Measurements from ENCODE around the gene SUCLA2.
"Not testable (repeated sequence)": the region's sequence is repeated elsewhere in the genome, so short reads cannot be mapped to it uniquely, and the experiment has no call there.

Gene SUCLA2

GRCh38 chr13:47999973-48000372 lies 1.1 kb downstream of the SUCLA2 start:
- intact Hi-C loops (cut with DNase I): no loop called here
- DNase-seq: no peak

- intact Hi-C loops (cut with DNase I): no loop called here
- no peak for DNase-seq
Observed at GRCh38 chr13:47997384-47997783, 3.7 kb downstream of the SUCLA2 start.

- intact Hi-C loops (cut with DNase I): no loop called here
- no peak for DNase-seq
Observed at GRCh38 chr13:47991859-47992258, 9.2 kb downstream of the SUCLA2 start.

- DNase-seq: no peak
- intact Hi-C loops (cut with DNase I): no loop called here
Observed at GRCh38 chr13:47990920-47991466, 10.1 kb downstream of the SUCLA2 start.

- intact Hi-C loops (cut with DNase I): no loop called here
- no peak for DNase-seq
Observed at GRCh38 chr13:47990427-47990826, 10.6 kb downstream of the SUCLA2 start.

- DNase-seq: no peak
- intact Hi-C loops (cut with DNase I): no loop called here
Observed at GRCh38 chr13:47983070-47983469, 18.0 kb downstream of the SUCLA2 start.

- intact Hi-C loops (cut with DNase I): no loop called here
- DNase-seq: no peak
Observed at GRCh38 chr13:47976325-47976724, 24.7 kb downstream of the SUCLA2 start.

- DNase-seq: no peak
- intact Hi-C loops (cut with DNase I): no loop called here
Observed at GRCh38 chr13:47964863-47965262, 36.2 kb downstream of the SUCLA2 start.

GRCh38 chr13:47962237-47962636 lies 38.8 kb downstream of the SUCLA2 start:
- DNase-seq: no peak
- intact Hi-C loops (cut with DNase I): no loop called here

- intact Hi-C loops (cut with DNase I): no loop called here
- DNase-seq: no peak
Observed at GRCh38 chr13:47959468-47960247, 41.4 kb downstream of the SUCLA2 start.

- no peak for DNase-seq
- intact Hi-C loops (cut with DNase I): no loop called here
Observed at GRCh38 chr13:47957073-47957472, 44.0 kb downstream of the SUCLA2 start.

GRCh38 chr13:47955836-47956235 lies 45.2 kb downstream of the SUCLA2 start:
- intact Hi-C loops (cut with DNase I): no loop called here
- no peak for DNase-seq

- no peak for DNase-seq
Observed at GRCh38 chr13:47949799-47950198, 51.3 kb downstream of the SUCLA2 start.

GRCh38 chr13:47945738-47946137 lies 55.3 kb downstream of the SUCLA2 start:
- no peak for DNase-seq
- intact Hi-C loops (cut with DNase I): no loop called here

More at GRCh38 chr13:47949799-47950198, 51.3 kb downstream of the SUCLA2 start:
- intact Hi-C loops (cut with DNase I): no loop called here

GRCh38 chr13:47945146-47945545 lies 55.9 kb downstream of the SUCLA2 start:
- intact Hi-C loops (cut with DNase I); DNase-seq: not testable (repeated sequence)

- intact Hi-C loops (cut with DNase I): no loop called here
- DNase-seq: no peak
Observed at GRCh38 chr13:47934371-47934770, 66.7 kb downstream of the SUCLA2 start.

GRCh38 chr13:47932950-47933923 lies 67.8 kb downstream of the SUCLA2 start:
- no peak for DNase-seq
- intact Hi-C loops (cut with DNase I): no loop called here

- DNase-seq: no peak
- intact Hi-C loops (cut with DNase I): no loop called here
Observed at GRCh38 chr13:47930649-47931165, 70.4 kb downstream of the SUCLA2 start.

- intact Hi-C loops (cut with DNase I): no loop called here
- DNase-seq: no peak
Observed at GRCh38 chr13:47929156-47929555, 71.9 kb downstream of the SUCLA2 start.

GRCh38 chr13:47917022-47917574 lies 84.0 kb downstream of the SUCLA2 start:
- DNase-seq: no peak
- intact Hi-C loops (cut with DNase I): no loop called here

Data from posterior cingulate gyrus (tissue), 11 donors.